Activated effector memory CD4-positive, alpha-beta T cell treated with Interleukin-2 at 50 U/mL for 16 hours (primary cell): ENCODE measurements around the gene DST.

Source experiments
- DNase-seq: peaks from one replicate; pipeline ENCODE4 v3.0.0-alpha.2; 2020

The DST gene

DNA sequence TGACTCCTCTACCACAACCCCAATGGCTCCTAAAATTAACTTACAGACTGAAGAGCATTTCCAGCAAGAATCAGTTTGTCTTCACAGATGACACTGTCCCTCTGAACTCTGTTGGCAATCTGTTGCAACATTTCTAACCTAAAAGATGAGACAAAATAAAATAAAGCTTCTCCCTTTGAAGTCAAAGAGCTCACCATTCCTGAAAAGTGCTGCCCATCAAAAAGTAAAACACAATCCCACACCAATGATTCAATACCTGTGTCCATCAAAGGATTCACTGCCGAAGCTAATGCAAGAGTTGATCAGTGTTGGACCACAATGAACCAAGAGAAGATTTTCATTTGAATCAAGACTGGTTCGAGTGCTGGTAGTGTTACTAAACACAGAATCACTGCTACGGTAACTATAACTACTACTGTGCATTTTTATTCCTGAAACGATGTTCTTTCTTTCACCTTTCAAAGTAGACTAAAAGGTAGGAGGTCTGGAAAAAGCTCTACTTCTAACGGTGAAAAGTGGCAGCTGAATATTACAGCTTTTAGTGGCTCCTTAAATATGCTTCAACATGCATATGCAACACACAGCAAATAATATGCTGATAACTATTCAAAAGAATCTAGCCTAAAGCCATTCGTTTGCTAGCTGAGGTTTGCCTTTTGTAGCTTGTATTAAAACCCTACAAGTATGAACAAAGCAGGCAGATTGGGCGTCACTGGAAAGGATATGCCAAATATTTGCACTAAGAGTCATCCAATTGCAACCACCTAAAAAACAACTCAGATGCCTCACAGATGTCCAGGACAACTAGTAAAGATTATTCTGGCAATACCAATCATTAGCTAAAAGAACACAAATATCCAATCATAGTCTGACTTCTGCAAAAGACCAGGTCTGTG is at the start of gene DST:
DST (minus strand) TSS at position 524 of the 896 bp plus-strand sequence.
- no peak for DNase-seq

- DNase-seq: no peak
These were observed 49.1 kb upstream of the DST start for GRCh38 chr6:56691814-56692213.

GRCh38 chr6:56691286-56691595 is 48.6 kb upstream of the DST start:
- no peak for DNase-seq

DNA sequence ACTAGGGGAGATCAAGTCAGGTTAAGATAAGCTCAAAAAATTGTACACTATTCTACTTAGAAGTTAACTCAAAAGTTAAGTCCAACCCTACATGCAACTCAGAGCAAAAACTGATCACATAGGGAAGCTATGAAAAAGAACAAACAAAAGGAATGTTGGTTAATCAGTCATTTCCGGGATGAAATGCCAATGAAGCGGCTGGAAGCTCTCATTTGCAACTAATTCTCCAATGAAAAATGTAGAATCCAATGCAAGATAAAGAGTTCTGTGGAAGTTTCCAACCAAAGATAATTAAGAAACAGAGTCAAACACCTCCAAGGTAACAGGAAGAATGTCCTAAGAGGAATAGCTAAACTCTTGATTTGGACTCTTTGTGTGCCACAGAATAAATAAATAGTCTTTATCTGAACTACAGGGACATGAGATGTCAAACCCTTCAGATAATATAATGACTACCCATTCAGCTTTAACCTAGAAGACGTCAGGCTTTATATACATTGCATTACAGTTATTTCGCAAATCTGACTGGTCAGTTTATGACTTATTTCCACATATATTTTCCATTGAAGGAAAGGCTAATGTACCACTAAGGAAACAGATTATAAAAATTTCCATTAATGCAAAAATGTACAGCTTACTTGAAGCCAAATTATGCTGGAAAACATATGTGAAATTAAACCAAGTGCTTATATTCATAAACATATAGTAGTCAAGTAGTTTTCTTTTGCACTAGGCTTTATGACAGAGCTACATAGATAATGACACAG is 48.0 kb upstream of the DST start:
- DNase-seq: no peak

GRCh38 chr6:56689663-56690062 is 47.0 kb upstream of the DST start:
- DNase-seq: no peak

- no peak for DNase-seq
These were observed 46.4 kb upstream of the DST start for GRCh38 chr6:56689114-56689513.

GRCh38 chr6:56688521-56688920 is 45.8 kb upstream of the DST start:
- no peak for DNase-seq

DNA sequence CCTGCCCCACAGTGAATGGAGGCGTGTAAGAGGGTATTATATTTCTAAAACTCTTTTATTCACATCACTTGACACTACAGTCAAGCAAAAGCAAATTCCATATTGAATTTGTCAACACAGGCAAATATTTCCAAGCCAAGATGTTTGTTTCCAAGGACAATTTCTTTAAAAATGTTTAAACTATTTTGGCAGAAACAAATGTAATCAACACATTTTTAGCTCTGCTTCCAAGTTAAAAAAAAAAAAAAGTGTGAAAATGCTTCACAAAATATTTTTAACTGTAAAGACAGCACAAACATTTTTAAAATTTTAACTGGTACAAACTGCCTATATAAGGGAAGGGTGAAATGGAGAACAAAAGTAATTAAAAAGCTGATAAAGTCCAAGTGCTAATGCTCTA is 44.9 kb upstream of the DST start:
- DNase-seq: no peak

- no peak for DNase-seq
These were observed 43.7 kb upstream of the DST start for GRCh38 chr6:56686429-56686828.

GRCh38 chr6:56685994-56686393 is 43.3 kb upstream of the DST start:
- DNase-seq: no peak

GRCh38 chr6:56685102-56685733 is 42.5 kb upstream of the DST start:
- no peak for DNase-seq

DNA sequence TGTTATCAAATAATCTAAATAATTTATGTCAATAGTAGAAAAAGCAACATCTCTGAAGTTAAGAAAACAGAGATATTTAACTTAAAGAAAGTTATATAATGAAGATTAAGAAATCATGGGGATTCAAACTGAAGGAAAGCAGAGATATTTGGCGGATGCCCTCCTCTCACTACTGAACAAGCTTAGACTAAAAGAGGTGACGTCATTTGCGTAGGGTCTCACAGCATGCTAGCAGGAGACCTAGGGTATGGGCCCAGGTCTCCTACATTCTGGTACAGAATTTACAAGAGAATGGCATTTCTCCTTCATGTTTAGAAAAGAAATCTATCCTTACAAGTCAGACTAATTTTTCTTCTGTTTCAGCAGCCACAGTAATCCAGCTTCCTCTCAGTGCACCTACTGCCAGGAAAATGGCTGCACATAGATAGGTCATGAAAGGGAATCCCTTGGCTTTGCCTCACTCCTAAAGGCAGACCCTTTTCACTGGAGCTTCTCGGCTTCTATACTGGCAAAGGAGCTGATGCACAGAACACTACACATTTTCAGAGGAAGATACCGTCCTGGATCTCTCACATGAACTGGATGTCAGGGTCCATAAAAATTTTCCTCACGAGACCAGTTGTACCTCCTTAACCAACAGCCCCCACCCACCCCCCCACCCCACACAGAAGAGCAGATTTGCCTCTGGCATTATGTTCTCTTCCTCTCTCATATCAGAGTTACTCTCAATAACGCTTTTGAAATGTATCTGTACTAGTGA is 41.8 kb upstream of the DST start:
- no peak for DNase-seq

GRCh38 chr6:56683882-56684281 is 41.2 kb upstream of the DST start:
- no peak for DNase-seq

- DNase-seq: no peak
These were observed 39.9 kb upstream of the DST start for GRCh38 chr6:56682635-56683034.

GRCh38 chr6:56677559-56677958 is 34.9 kb upstream of the DST start:
- DNase-seq: no peak

DNA sequence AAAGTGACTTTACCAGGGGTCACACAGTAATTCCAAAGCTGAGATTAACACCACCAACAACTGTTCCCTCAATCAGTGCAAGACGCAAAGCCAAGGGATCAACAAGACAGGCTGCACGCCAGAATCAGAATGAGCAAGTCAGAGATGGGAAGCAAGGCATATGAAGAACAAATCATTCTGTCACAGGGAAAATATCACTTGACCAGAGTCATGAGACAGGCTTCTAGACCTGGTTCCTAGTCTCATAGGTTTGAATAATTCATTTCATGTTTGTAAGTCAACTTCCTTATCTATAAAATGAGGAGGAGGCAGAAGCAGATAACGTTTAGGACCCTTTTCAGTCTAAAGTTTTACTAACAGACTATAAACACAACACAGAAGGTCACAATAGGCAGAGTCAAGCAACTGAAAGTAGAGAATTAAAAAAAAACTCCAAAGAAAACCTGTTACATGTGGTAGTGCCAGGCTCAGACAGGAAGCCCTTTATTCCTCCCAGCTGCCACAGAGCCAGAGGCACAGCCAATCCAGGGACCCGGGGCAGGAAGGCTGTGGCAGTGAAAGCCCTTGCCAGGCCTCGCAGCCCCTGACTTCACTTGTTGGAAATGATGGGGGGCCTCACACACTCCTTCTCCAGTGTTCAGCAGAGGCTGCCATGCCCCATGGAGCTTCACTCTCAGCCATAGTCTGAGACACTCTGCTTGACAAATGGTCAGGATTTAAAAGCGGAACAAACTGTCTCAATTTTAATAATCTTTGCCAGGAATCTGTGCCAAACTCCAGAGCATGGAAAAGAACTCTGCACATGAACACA is 29.2 kb upstream of the DST start:
- no peak for DNase-seq

DNA sequence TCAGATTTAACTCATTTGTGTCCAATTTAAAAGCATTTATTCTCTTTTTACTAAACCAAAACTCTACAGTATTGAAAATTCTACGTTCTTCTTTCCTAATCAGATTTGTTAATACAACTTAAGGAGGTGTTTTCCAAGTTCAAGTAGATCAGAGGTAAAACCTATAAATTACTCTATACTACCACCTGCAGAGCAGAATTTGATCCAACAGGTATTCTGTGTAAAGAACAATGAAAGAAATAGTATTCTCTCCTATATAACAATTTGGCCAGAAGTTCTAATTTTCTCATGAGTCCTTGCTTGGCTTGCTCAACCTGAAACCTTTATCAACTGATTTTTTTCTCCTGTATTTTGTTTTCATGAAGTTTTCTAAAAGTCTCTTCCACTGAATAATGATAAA is 28.5 kb upstream of the DST start:
- no peak for DNase-seq

- DNase-seq: no peak
These were observed 26.4 kb upstream of the DST start for GRCh38 chr6:56669041-56669440.

- no peak for DNase-seq
These were observed 25.5 kb upstream of the DST start for GRCh38 chr6:56668158-56668557.

DNA sequence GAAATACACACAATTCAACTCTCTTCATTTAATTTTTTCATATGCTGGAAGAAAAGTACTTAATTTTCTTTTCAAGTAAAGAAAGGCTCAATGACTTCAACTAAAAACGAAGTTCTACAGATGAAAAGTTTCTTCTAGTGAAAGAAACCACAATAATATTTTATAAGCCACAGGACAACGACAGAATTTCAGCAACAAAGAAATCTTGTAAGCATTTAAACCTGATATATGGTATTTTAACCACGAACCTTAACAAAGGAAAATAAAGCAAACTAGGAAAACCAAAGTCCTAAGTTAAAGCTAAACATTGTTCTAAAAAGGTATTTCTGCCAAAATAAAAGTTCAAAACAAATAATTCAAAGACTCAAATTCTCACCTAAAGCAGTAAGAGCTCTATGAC is 24.6 kb upstream of the DST start:
- DNase-seq: no peak

DNA sequence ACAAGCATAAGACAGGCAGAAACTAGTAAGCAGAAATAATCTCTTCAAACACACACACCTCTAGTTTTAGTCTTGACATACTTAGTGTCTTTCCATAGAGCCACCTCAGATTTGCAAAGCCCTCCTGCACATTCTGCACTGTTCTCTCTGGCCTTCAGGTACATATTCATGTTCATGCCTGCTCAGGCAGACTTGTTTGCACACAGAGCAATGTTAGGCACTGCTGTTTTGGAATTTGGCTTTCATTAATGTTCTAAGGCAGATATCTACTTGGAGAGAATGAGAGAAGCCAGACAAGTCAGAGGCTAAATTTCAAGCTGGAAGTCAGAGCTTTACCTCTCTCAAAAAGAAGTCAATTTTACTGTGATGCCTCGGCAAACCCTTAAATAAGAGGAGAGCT is 21.3 kb upstream of the DST start:
- no peak for DNase-seq

- no peak for DNase-seq
These were observed 20.7 kb upstream of the DST start for GRCh38 chr6:56663344-56663743.
